Retinal pigment epithelial cell (primary cell): ENCODE measurements around the gene GOLT1B.

ENCODE experiments used
- DNase-seq: peaks from one replicate; pipeline ENCODE4 v3.0.0-alpha.2; 2010; ENCODE audit warnings: low read depth
- H3K4me3 ChIP-seq: 2 replicates; pipeline ENCODE4 v1.5.1; 2011; ENCODE audit warnings: mild to moderate bottlenecking, low read length, control low read depth, moderate library complexity
- TF ChIP-seq, protein P1 (sequence below): conservative IDR thresholded peaks from 2 replicates; pipeline ENCODE4 v1.5.1; 2011; ENCODE audit warnings: low read depth, low read length, control low read depth, inconsistent platforms

GOLT1B gene

DNA sequence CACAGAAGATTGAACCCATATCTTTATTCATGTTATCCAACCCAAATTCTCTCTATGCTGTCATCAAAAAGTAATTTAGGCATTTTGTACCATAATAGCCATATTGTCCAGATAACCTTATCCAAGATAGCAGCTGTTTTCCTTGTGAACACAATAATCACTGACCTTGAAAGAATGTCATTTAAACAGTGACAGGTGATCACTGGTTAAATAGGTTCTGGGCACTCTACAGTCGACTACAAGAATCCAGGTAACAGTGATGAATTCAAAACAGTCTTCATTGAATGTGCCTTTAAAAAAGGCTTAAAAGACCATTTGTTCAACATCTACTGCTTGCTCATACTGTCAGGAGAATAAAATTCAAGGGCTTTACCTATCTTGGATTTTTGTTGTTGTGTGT lies 20.0 kb downstream of the GOLT1B start:
- no peak for DNase-seq
- H3K4me3 ChIP-seq, result no peak overlapping the region
- TF ChIP-seq, protein P1, sequence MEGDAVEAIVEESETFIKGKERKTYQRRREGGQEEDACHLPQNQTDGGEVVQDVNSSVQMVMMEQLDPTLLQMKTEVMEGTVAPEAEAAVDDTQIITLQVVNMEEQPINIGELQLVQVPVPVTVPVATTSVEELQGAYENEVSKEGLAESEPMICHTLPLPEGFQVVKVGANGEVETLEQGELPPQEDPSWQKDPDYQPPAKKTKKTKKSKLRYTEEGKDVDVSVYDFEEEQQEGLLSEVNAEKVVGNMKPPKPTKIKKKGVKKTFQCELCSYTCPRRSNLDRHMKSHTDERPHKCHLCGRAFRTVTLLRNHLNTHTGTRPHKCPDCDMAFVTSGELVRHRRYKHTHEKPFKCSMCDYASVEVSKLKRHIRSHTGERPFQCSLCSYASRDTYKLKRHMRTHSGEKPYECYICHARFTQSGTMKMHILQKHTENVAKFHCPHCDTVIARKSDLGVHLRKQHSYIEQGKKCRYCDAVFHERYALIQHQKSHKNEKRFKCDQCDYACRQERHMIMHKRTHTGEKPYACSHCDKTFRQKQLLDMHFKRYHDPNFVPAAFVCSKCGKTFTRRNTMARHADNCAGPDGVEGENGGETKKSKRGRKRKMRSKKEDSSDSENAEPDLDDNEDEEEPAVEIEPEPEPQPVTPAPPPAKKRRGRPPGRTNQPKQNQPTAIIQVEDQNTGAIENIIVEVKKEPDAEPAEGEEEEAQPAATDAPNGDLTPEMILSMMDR, result no peak

DNA sequence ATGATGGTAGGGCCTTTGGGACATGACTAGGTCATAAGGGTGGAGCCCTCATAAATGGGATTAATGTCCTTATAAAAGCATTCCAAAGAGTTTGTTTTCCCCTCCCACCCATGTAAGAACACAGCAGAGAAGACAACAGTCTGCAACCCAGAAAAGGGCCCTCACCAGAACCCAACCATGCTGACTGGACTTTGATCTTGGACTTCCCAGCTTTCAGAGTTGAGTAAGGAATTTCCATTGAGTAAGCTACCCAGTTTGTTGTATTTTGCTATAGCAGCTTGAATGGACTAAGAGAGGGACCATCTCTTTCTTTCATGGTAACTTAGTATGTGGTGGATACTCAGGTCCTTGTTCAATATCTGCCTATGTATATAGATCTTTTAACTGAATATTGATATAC lies 21.6 kb downstream of the GOLT1B start:
- TF ChIP-seq, protein P1, result no peak
- DNase-seq, result no peak
- H3K4me3 ChIP-seq, result no peak overlapping the region

DNA sequence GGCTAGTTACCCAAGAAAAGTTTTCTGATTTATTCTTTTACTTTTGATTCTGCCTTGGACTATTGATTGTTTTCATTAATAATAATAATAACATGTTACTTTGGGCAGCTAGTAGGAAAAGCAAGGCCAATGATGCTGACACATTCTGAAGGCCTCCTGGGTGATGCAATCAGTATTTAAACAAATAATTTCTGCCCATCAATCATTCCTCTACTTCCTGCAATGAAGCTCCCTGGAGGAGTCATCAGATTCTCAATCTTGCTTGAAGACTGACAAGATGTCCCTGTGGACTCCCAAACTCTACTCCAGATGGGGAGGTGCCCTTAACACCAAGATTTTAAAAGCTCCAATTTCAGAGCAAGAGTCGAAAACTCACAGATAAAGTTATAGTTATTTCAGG lies 24.5 kb downstream of the GOLT1B start, which contains the start of gene SPX:
SPX (plus strand) TSS at position 244 of the 400 bp plus-strand sequence. CDS start 177 bp downstream, outside the sequence.
- H3K4me3 ChIP-seq, result peak within 1 kb of the TSS; percentile 77
- no peak for DNase-seq
- TF ChIP-seq, protein P1, result no peak

DNA sequence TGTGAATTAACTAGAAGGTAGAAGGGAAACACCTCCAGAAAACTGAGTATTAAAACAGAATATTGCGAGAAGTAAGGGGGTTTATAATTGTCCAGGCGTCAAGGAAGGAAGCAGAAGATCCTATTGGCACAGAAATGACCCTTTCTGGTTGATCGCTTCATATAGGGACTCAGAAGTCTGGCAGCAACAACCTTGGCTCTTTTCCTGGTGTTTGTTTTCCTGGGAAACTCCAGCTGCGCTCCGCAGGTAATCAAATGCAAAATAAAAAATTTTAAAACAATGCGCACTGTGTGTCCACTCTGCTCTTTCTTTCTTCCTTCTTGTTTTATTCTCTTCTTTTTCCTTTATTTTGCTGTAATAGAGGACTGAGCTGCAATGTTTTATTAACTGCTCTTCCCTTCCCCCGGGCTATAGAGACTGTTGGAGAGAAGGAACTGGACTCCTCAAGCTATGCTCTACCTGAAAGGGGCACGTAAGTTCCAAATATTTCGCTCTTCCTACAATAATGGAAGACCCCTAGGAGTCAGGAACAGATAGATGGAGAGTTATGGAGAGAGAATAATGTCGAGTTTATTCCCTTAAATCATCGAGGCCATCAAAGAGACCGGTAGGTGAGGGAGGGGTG lies 25.2 kb downstream of the GOLT1B start:
- DNase-seq, result no peak
- TF ChIP-seq, protein P1, result no peak
- peak overlapping the region; percentile 77 for H3K4me3 ChIP-seq

DNA sequence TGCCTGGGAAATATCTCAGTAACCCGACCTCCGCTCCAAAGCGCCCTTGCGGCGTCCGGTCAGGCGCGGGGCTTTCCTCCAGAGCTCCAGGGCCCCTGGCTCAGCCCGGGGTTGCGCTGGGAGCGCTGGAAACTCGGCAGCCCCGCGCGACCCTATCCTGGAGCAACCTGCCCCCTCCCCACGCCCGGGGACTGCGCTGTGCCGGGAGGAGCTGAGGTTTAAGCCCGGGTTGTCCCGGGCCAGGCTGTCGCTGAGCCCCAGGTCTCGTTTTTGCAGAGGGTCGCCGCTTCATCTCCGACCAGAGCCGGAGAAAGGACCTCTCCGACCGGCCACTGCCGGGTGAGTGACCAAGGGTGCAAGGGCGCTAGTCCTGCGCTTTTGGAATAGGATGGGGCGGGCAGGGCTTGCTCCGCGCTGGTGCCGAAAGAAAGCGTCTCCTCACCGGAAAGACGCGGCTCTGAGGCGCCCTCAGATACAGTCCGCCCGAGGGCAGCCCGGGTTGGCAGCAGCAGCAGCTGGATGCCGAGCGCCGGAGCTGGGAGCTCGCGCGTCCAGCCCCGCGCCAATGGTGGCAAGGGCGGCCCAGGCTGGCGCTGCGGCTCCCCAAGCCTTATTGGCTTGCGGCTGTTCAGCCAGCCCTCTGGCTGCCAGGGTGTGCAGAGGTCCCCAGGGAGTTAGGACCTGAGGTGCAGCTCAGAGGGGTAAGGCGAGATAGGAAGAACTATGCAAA lies 26.0 kb downstream of the GOLT1B start:
- no peak for DNase-seq
- TF ChIP-seq, protein P1, result no peak
- H3K4me3 ChIP-seq, result peak overlapping the region; percentile 77

DNA sequence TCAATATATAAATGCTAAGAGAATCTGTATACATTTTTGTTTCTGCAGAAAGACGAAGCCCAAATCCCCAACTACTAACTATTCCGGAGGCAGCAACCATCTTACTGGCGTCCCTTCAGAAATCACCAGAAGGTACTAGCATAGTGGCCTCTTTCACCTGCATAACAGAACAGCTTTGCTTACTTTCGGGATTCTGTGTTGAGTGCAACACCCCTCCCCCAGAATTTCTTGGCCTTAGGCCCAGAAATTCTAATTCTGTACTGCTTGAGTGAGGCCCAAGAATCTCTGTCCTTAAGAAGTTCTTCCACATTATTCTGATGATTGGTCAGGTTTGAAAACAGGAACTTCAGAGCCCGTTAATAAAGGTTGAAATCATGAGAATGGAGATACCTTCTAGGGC lies 27.4 kb downstream of the GOLT1B start:
- TF ChIP-seq, protein P1, result no peak
- DNase-seq, result no peak
- no peak overlapping the region for H3K4me3 ChIP-seq

DNA sequence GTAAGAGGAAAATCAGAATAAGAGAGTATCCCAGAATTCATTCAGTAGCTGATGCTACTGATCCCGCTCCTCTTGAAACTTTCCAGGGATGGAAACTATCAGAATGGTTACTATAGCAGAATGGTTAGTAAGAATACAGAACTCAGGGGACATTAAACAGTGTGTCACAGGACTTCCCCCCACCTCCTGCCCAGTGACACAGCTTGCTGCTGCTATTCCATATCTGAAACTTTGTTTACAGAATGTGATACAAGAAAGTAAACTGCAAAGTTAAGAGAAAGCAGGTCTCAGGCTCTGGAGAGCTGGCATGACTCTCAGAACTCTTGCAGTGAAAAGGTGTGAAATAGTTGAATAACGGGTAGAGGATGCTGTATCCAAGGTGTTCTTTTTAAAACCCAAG lies 27.9 kb downstream of the GOLT1B start:
- TF ChIP-seq, protein P1, result no peak
- no peak for DNase-seq
- no peak overlapping the region for H3K4me3 ChIP-seq
